ENCODE measurements around the gene REPS2. TPM values are rescaled to one million over a fixed set of nuclear protein-coding genes. Genes with fewer than 3 reads are reported as not detected.

The REPS2 gene
- total and polyA plus RNA-seq, 7 donors, result 0.16 to 2.3 (median 0.84) TPM

DNA sequence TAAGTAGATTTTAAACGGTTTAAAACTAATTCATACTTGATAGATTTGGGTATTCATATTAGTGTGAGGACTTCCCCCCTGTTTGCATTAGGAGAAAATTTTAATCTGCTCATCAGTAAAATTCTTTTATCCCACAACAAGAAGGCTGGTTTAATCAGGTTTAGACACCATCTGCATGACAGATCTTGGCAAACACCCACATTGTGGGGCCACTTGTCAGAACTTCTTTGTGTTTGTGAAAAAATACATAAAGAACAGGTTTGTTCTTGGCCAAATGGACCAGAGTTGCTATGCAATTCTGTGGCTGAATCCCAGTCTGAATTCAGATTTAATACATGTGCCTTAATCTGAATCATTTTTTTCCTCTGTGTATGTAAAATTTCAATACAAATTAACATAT, 121.1 kb downstream of the REPS2 start:
- 37 to 58% (median 45%) methylated on average over 1 of the region's 1 CpG for whole genome bisulfite sequencing, 3 donors
- intact Hi-C loops (cut with DNase I), result no loop called here
- Histone ChIP-seq H3K4me1 (no peaks in the 10 kb centered on the region), H3K27me3 (ENCODE audit: insufficient read depth in 3 of 3, low read length in 2 of 3) (no peaks in the 10 kb centered on the region), H3K9me3 (no peaks in the 10 kb centered on the region), H3K36me3 (ENCODE audit: insufficient read depth in 1 of 2, low read depth in 1 of 2) (no peaks in the 10 kb centered on the region), H3K4me3 (no peak overlapping the region), H3K27ac (no peak overlapping the region)
- ATAC-seq (no peak), DNase-seq (no peak)
- TF ChIP-seq, protein P1, sequence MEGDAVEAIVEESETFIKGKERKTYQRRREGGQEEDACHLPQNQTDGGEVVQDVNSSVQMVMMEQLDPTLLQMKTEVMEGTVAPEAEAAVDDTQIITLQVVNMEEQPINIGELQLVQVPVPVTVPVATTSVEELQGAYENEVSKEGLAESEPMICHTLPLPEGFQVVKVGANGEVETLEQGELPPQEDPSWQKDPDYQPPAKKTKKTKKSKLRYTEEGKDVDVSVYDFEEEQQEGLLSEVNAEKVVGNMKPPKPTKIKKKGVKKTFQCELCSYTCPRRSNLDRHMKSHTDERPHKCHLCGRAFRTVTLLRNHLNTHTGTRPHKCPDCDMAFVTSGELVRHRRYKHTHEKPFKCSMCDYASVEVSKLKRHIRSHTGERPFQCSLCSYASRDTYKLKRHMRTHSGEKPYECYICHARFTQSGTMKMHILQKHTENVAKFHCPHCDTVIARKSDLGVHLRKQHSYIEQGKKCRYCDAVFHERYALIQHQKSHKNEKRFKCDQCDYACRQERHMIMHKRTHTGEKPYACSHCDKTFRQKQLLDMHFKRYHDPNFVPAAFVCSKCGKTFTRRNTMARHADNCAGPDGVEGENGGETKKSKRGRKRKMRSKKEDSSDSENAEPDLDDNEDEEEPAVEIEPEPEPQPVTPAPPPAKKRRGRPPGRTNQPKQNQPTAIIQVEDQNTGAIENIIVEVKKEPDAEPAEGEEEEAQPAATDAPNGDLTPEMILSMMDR (IDR thresholded peaks at IDR 0.05), result no peak

DNA sequence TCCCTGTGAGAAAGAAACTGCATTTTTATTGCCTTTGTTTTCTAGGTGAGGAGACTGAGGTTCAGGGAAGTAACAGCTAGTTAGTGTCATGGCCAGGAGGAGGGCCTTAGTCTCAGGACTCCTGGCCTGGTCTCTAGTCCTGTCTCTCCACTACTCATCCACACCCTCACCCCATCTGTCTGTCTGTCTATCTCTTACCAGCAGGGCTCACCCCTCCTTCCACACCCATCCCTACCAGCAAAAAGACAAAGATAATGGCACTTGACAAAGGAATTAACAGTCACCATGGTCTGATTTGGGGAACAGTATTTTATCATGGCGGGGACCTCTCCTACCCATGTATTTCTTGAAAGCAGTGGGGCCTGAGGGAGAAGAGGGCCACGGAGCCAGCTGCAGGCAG, 125.8 kb downstream of the REPS2 start:
- WGBS, 3 donors, result 69 to 100% (median 85%) methylated on average over 2 of the region's 2 CpGs
- Histone ChIP-seq H3K4me1 (no peaks in the 10 kb centered on the region), H3K9me3 (no peaks in the 10 kb centered on the region), H3K27me3 (ENCODE audit: insufficient read depth in 3 of 3, low read length in 2 of 3) (peaks cover 0 to 7% (median 0%) of the 10 kb centered on the region in 3 donors), H3K27ac (no peak overlapping the region), H3K36me3 (ENCODE audit: insufficient read depth in 1 of 2, low read depth in 1 of 2) (no peaks in the 10 kb centered on the region), H3K4me3 (no peak overlapping the region)
- ATAC-seq (no peak), DNase-seq (no peak)
- intact Hi-C loops (cut with DNase I), result no loop called here
- TF ChIP-seq, protein P1 (IDR thresholded peaks at IDR 0.05), result no peak

DNA sequence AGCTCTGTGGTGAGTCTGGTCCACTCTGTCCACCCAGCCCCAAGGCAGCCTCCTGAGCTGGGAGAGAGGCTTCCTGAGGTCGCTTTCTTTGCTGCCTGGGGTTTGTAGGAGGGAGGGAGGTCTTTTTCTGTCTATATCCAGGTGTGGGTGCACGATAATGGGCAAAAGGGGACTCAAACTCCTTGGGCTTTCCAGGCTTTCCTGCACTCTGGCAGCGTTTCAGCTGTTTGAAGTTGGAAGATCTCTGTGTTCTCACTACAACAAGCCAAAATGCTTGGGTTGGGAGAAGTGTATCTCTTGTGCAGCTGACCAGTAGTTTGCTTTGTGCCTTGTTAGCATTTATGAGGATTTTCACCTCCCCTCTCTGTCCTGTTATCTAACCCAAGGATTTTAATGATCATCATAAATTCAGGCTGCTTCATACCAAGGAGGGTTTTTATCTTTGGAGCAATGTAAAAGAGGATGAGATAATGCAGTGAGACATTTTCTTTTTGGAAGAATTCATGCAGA, 126.3 kb downstream of the REPS2 start:
- Histone ChIP-seq H3K9me3 (no peaks in the 10 kb centered on the region), H3K4me1 (no peaks in the 10 kb centered on the region), H3K4me3 (no peak overlapping the region), H3K27ac (no peak overlapping the region), H3K36me3 (ENCODE audit: insufficient read depth in 1 of 2, low read depth in 1 of 2) (no peaks in the 10 kb centered on the region), H3K27me3 (ENCODE audit: insufficient read depth in 3 of 3, low read length in 2 of 3) (peaks cover 0 to 7% (median 0%) of the 10 kb centered on the region in 3 donors)
- TF ChIP-seq, protein P1 (IDR thresholded peaks at IDR 0.05), result no peak
- WGBS, 3 donors, result 36 to 72% (median 44%) methylated on average over 2 to 3 of the region's 3 CpGs
- intact Hi-C loops (cut with DNase I), result no loop called here
- ATAC-seq, result no peak
- no peak for DNase-seq

DNA sequence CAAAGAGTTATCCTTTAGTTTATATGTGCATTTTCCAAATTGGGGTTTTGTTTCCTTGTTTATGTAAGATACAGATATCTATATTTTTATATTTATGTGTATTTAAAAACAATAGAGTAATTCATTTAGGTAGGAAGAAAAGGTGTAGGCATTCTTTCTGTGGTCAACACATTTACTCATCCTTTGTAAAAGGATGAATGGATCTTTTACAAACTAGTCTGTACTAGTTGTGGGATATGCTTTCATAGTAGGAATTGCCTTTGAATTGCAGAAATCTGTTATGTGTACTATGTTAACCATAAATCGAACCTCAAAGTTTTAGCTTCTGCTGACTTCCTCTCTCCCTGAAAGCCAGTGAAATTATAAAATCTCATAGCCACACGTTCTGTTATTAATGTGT, 128.5 kb downstream of the REPS2 start:
- intact Hi-C loops (cut with DNase I), result no loop called here
- ATAC-seq (no peak), DNase-seq (no peak)
- TF ChIP-seq, protein P1 (IDR thresholded peaks at IDR 0.05), result no peak
- 45 to 88% (median 85%) methylated on average over 2 of the region's 2 CpGs for WGBS, 3 donors
- no peak overlapping the region for H3K4me3 ChIP-seq
- no peak overlapping the region for H3K27ac ChIP-seq
- H3K9me3 ChIP-seq, result no peaks in the 10 kb centered on the region
- peaks cover 0 to 7% (median 0%) of the 10 kb centered on the region in 3 donors for H3K27me3 ChIP-seq (ENCODE audit: insufficient read depth in 3 of 3, low read length in 2 of 3)
- no peaks in the 10 kb centered on the region for H3K4me1 ChIP-seq
- H3K36me3 ChIP-seq (ENCODE audit: insufficient read depth in 1 of 2, low read depth in 1 of 2), result no peaks in the 10 kb centered on the region

DNA sequence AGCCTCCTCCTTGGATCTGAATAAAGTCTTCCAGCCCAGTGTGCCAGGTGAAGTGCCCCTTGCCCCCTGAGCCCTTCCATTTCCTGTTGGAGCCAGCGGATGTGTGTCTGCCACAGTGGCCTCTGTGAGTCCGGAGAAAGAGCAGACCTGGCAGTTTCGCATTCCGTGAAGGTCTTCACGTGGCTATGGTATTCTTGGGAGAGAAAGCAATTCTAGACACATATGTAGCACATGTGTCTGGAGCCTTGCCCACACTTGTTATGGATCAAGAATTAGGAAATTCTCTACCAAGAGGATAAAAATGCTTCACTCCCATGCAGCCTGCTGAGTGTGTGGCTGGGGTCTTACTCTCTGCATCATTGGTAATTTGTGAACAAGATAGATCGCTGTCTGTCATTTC, 130.9 kb downstream of the REPS2 start:
- no peaks in the 10 kb centered on the region for H3K9me3 ChIP-seq
- intact Hi-C loops (cut with DNase I), result no loop called here
- DNase-seq (no peak), ATAC-seq (no peak)
- H3K27me3 ChIP-seq (ENCODE audit: insufficient read depth in 3 of 3, low read length in 2 of 3), result peaks cover 0 to 11% (median 0%) of the 10 kb centered on the region in 3 donors
- no peak overlapping the region for H3K4me3 ChIP-seq
- H3K27ac ChIP-seq, result no peak overlapping the region
- no peaks in the 10 kb centered on the region for H3K4me1 ChIP-seq
- WGBS, 3 donors, result 65 to 72% (median 66%) methylated on average over 5 to 6 of the region's 6 CpGs
- no peaks in the 10 kb centered on the region for H3K36me3 ChIP-seq (ENCODE audit: insufficient read depth in 1 of 2, low read depth in 1 of 2)
- TF ChIP-seq, protein P1 (IDR thresholded peaks at IDR 0.05), result no peak
